Sciatic nerve (tissue), 2 donors: ENCODE results near the gene EIF3F. TPM values are rescaled to one million over a fixed set of nuclear protein-coding genes. Genes with fewer than 3 reads are reported as not detected.
A peak's percentile ranks its signal among the peaks of the same experiment; 100 is the strongest.

Source experiments
- ATAC-seq: fragments of 200-7000 bp; cut with Tn5 transposase; one replicate; pipeline ENCODE4 v1.9.1; 2020; ENCODE audit warnings: mild to moderate bottlenecking, moderate library complexity
- DNase-seq: peaks from one replicate; pipeline ENCODE4 v3.0.0-alpha.2; 2020; ENCODE audit warnings: low spot score
- intact Hi-C: fragments of 100-400 bp; cut with DNase I; formaldehyde crosslinking; loops from one replicate; pipeline ENCODE4 v1.14.2; 2022
- total RNA-seq: library from RNA; stranded (reverse); fragmentation: NEBNext Ultra II Directional; extraction: Animal tissue kit (Norgen Biotek cat#: 25700); gene quantifications from one replicate; pipeline ENCODE4 v1.2.1, GENCODE V29; 2021
- donor health status: DM: no; HTN: no; CAD: no.
- donor health status: DM: no; HTN: no; CAD: no.

Gene EIF3F, protein sequence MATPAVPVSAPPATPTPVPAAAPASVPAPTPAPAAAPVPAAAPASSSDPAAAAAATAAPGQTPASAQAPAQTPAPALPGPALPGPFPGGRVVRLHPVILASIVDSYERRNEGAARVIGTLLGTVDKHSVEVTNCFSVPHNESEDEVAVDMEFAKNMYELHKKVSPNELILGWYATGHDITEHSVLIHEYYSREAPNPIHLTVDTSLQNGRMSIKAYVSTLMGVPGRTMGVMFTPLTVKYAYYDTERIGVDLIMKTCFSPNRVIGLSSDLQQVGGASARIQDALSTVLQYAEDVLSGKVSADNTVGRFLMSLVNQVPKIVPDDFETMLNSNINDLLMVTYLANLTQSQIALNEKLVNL
- 164 TPM for total RNA-seq

DNA sequence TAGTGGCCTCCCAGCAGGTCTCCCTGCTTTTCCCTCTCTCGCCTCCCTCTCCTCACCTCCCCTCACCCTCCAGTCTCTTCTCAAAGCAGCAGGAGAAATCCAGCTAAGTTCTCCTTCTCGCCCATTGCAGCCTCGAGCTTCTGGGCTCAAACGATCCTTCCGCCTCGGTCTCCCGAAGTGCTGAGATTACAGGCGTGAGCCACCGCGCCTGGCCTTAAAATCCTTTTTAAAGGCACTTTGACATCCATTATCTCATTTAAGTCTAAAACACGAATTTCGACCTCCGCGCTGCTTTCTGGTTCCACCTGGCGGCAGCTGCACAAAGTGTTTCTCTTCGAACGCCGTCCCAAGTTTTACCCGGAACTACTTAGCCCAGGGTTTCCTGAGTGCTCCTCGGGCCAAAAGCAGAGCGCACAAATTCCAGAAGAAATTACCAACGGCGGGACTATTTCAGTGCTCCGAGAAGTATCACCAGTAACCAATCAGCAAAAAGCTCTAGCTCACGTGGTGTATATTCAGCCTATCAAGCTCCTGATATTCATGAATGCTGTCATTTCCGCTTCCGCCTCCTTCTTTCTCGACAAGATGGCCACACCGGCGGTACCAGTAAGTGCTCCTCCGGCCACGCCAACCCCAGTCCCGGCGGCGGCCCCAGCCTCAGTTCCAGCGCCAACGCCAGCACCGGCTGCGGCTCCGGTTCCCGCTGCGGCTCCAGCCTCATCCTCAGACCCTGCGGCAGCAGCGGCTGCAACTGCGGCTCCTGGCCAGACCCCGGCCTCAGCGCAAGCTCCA lies at the start of gene EIF3F:
EIF3F (plus strand) TSS at position 570 of the 792 bp plus-strand sequence; CDS start at position 586, 16 bp downstream.
- DNase-seq (peak; percentile 91), ATAC-seq (peak; percentile 100)
- intact Hi-C loops: loop anchor here (5.0 kb wide), 1 partner anchor 95 kb away; no protein-coding TSS in a partner anchor

DNA sequence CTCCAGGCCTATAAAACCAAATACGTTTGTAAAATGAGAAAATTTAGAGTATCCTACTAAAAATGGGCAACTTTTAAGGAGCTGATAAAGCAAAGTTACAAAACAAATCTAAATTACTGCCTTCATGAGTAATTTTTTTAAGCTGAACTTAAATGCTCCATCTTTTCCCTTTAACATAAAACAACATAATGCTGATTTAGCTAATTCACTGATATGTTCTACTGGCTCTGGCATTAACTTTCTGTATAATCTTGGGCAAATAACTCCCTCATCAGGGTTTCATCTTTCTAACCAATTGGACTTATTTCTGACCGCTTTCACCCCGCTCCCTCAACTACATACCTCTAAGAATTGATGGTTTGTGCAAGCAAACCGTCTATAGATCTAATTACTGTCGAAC lies 46.0 kb upstream of the EIF3F start:
- ATAC-seq (no peak), DNase-seq (no peak)
- intact Hi-C loops: no loop called here

DNA sequence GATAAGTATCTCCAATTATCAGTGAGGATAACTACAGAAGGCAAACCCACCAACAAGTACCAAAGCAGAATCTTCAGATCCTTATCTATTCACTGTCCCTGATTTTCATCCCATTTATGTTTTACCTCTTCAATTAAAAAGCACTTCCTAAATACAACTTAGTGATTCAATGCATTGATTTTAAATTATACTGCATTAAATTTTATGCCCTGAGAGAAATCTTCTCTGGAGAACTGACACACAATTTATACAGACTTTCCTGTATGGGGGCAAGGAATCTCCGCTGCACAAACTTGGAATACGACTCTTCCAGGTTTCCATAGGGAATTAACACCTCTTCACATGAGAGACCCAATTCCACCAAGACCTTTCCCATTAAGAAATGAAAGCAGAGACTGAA lies 45.5 kb upstream of the EIF3F start, which contains the start of gene OR10A3:
OR10A3 (minus strand) TSS at position 101 of the 400 bp plus-strand sequence. CDS start 2,188 bp downstream, outside the sequence.
- ATAC-seq (no peak), DNase-seq (no peak)
- intact Hi-C loops: no loop called here

DNA sequence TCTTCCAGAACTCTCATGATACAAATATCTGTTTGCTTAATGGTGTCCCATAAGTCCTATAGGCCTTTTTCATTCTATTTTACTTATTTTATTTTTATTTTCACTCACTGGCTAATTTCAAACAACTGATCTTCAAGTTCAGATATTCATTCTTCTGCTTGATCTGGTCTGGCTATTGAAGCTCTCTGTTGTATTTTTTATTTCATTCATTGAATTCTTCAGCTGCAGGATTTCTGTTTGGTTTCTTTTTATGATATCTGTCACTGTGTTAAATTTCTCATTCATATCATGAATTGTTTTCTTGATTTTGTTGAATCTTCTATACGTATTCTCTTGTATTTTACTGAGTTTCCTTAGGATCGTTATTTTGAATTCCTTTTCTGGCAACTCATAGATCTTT lies 43.0 kb upstream of the EIF3F start:
- ATAC-seq (no peak), DNase-seq (no peak)
- intact Hi-C loops: no loop called here

DNA sequence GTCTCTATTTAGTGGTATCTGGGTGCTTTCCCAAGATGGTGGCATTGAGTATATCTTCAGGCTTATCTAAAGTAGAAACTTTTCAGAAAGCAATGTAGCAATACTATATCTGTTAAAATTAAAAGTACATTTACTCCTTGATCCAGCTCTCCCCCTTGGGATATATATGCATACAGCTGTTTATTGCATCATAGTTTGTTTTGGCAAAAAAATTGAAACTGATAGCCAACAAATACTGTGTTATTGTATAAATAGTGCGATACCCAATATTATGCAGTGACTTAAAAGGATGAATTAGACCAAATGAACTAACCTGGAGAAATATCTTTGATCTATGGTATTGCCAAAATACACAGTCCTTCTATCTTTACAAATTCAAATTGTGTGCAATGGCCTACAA lies 37.2 kb upstream of the EIF3F start:
- no peak for ATAC-seq

DNA sequence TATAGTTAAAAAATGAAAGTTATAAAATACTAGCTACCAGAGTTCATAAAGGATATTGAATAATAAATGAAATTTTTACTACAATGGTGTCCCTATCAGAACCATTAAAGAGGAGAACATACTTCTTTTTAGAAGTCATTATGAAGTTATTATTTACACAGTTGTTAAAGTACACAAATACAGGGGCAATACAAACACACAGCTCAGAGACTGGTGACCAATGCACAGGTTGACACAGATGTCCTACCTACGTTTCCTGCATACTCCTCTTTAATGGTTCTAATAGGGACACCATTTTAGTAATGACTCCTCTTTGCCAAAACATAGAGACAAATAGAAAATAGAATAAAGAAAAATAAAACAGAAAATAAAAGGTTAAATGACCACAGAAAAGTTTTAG lies 31.9 kb upstream of the EIF3F start:
- intact Hi-C loops: no loop called here
- DNase-seq (no peak), ATAC-seq (no peak)

More for the DNA sequence above, 37.2 kb upstream of the EIF3F start:
- DNase-seq: no peak
- intact Hi-C loops: no loop called here

DNA sequence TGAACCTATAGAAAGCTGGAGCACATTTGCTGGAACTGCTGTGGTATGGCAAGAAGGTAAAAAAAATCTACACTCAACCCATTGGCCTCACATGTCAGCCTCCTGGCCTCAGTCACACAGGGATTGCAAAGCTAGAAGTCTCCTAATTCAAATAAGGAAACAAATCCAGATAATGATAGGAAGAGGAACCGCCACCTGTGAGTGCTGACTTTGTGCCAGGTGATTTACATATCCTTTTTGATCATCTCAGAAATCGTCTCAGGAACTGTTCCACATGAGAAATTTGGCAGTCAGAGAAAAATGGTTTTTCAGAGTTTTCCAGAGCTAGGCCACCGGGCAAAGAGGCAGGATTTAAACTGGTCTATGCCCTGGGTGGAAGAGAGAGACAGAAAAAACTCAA lies 22.9 kb upstream of the EIF3F start:
- DNase-seq (no peak), ATAC-seq (no peak)
- intact Hi-C loops: no loop called here

DNA sequence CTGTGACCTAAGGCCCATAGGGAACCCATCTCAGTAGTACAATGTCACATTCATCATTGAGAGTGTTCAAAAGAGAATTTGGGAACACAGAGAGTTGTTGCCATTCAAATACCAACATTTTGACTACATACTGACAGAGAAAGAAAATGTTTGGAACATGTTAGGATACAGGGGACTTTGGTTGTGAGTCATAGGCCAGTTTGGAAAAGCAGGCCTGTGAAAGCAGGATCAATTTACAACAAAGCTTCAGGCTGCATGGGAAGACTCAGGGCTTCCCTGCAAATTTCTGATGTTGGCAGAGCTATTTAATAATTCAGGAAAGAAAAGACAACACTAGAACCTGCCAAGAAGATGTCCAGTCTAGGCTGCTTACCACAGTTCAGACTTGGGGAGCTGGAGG lies 22.3 kb upstream of the EIF3F start:
- intact Hi-C loops: no loop called here
- DNase-seq: no peak
- no peak for ATAC-seq

DNA sequence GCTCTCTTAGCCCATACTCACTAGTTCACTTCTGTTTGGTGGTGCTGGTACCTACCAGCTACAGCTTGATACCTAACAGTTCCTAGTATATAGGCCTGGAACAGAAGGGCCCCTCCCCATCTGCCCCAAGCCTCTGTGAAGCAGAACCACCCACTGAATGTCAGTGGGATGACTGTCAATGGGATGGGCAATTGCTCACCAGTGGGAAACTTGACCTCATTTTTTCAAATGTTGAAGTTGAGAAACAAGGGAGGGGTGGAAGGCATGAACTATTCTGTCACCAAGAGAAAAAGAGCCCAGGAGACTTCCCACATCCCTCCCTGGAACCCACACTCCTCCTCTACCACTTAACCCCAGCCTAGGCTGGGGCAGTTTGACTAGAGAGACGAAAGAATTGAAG lies 21.8 kb upstream of the EIF3F start, which contains the start of gene NLRP10:
NLRP10 (minus strand) TSS at position 62 of the 400 bp plus-strand sequence. CDS start 1,952 bp downstream, outside the sequence.
- no peak for DNase-seq
- intact Hi-C loops: no loop called here
- ATAC-seq: no peak

DNA sequence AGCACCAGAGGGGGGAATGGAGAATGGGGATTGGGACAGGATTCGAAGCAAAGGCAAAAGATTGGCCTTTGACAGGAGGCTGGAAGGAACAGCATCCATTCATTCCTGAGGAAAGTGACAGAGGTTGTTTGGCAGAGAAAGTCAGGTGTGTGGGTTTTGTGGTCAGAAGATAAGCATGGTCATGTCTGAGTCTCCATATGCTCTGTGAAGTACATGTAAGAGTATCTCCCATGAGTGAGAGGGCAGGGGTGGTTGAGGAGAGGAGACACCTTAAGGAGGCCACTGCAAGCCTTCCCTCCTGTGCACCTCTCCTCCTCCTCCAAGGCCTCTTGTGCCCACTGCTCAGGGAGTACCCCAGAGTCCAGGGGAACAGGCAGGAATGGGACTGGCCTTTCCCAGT lies 20.0 kb upstream of the EIF3F start:
- ATAC-seq (no peak), DNase-seq (no peak)
- intact Hi-C loops: no loop called here

DNA sequence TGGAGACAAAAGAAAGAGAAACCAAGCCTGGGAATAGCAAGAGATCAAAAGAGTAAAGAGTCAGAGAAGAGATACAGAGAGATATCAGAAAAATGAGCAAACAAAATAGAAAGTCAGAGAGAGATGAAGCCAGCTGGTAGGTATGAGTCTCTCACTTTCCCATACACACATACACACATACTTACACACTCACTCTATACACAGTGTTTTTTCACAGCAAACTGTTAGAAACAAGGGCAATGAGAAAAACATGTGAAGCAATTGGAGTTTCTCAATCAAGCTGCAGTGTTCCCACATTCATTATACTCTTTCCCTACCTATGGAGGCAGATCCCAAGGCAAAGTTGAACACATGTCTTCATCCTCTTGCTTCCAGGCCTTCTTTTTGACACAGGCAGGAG lies 19.3 kb upstream of the EIF3F start:
- intact Hi-C loops: no loop called here
- DNase-seq: no peak
- ATAC-seq: no peak

DNA sequence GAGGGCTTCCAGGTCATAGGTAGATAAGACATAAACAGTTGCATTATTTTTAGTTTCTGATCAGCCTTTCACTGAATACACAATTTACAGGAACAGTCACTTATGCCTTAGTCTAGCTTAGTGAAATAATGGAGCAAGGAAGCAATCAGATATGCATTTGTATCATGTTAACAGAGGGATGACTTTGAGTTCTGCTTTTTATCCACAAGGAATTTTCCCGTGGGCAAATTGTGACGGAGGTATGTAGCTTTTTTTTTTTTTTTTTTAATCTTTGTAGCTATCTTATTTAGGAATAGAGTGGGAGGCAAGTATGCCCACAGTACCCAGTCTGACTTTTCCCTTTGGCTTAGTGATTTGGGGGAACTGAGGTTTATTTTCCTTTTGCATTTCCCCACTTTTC lies 18.5 kb upstream of the EIF3F start:
- DNase-seq (no peak), ATAC-seq (no peak)
- intact Hi-C loops: no loop called here

DNA sequence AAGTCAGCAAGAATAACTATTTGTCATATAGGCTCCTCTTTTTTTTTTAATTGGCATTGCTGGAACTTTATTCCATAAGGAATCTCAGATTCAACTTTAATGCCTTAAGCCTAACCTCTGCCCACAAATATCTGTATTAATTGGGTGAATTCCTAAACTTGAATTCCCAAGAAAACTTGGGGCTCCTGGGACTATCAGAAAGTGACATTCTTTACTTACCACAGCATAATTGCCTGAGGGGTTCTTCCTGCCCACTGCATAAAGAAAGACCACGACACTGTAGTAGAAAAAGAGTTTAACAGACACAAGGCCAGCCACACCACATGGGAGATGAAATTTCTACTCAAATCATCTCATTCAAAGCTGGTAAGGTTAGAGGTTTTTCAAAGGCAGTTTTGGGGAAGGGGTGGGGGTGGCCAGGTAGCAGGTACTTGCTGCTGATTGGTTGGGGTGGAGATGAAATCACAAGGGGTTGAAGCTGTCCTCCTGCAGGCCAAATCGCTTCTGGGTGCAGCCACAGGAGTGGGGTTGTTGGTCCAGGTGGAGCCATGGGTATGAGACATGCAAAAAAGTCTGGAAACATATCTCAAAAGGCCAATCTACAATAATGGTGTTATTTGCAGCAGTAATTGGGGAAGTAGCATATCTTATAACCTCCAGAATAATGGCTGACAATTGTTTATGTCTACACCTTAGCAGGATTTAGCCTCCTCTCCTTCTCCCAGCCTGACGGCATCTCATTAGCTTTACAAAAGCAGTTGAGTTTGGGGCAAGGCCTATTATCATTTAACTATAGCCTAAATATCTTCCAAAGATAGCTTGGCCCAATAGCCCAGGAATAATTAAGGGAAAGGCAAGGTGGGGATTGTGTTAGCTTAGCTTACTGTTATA lies 17.1 kb upstream of the EIF3F start:
- intact Hi-C loops: no loop called here
- ATAC-seq (no peak), DNase-seq (no peak)

DNA sequence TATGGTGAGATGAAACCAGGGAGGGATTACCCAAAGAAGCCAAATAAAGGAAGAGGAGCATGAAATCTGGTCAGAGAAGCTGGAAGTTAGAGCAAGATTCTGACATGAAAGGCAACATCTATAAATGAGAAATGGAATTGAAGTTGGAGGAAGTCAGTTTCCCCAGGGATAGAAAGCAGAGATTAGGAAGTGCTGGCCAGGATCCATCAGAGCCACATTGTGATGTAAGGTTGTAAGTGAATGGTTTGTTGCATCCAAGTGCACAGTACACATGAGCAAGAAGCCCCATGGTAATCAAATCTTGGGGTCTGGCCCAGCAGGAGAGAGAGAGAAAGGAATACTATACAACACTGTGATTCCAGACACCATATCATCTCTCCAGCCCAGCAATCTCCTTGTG lies 15.3 kb upstream of the EIF3F start:
- DNase-seq: no peak
- intact Hi-C loops: no loop called here
- no peak for ATAC-seq

DNA sequence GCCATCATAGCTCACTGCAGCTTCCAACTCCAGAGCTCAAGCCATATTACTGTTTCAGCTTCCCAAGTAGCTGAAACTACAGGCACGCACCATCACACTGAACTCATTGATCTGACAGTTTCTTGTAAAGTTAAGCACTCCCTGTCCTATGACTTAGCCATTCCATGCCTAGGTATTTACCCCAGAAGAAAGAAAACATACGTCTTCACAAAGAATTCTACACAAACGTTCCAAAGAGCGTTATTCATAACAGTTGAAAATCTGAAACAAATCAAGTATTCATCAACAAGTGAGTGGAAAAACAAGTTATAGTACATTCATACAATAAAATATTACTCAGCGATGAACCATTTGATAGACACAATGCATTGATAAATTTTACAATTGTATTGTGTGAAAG lies 14.1 kb upstream of the EIF3F start:
- no peak for DNase-seq
- no peak for ATAC-seq
- intact Hi-C loops: no loop called here

DNA sequence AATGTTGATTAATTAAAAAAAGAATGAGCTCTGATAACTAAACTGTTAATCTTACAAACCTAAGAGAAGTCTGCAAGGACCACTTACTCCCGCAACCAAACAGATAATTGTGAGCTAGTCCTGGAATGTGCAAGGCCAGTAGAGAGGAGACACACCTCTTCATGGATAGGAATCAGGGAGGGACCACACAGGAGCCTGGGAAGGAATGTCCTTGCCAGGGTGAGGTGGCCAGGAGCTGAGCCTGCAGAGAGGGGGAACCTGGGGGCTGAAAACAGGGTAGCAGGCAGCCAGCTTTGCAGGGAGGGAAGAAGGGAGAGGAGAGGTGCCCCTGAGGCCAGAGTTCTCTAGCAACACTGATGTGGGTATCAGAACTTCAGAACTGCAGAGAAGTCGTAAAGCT lies 12.5 kb upstream of the EIF3F start:
- intact Hi-C loops: no loop called here
- ATAC-seq: no peak
- no peak for DNase-seq

DNA sequence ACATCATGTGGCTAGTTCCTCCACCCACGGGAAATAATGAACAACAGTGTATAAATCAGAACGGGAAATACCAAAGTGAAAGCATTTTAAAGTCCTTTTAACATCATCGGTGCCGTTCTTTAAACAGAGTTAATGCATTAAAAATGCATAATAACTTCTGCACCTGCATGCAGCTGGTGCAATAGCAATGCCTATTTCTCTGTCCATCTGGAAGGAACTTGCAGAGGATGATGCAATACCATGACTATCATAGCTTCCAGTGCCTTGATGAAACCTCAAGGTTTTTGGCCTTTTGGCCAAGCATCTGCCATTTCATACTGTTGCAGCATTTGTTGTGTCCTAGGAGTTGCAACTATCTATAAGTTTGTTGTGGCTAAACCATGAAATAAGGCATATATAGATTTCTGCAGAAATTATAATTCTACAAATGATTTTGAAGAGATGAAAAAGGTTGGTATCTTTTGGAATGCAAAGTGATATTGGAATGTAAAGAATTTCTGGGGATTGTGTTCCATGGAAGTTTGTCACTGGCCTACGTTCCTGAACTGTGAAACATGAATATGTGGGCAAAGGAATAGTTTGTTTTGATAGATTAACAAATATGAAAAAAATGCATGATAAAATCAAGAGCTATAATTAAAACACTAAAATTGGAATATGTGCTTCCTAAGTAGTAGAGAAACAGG lies 9.8 kb upstream of the EIF3F start:
- no peak for DNase-seq
- intact Hi-C loops: no loop called here
- ATAC-seq: no peak

DNA sequence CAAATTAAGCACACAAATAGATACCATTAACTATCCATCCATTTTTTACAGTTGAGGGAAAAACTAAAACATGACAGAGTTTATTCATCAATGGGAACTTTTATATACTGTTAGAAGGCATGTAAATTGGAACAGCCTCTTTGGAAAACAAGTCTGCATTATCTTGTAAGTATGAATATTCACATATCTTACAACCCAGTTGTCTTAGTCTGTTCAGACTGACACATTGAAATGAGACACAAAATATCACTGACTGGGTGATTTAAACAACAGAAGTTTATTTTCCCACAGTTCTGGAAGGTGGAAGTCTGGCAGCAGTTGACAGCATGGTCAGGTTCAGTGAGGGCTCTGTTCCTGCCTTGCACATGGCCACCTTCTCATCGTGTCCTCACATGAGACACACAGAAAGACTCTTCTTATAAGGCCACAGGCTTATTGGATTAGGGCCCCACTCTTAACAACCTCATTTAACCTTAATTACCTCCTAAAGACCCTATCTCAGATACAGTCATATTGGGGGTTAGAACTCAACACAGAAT lies 5.4 kb upstream of the EIF3F start:
- ATAC-seq (no peak), DNase-seq (no peak)
- intact Hi-C loops: no loop called here
